H9 (cell line): ENCODE data around the gene TAF9B. TPM values are rescaled to one million over a fixed set of nuclear protein-coding genes. Genes with fewer than 3 reads are reported as not detected.

Source experiments
- DNase-seq: peaks from one replicate; pipeline ENCODE4 v3.0.0-alpha.2; 2017
- H2AFZ ChIP-seq: one replicate; pipeline ENCODE4 v1.6.1; 2013; ENCODE audit warnings: mild to moderate bottlenecking, low read length, control low read depth, moderate library complexity
- H2AK5ac ChIP-seq: 2 replicates; pipeline ENCODE4 v1.6.1; 2013; ENCODE audit warnings: low read length, control low read depth, mixed read lengths; ENCODE audit not compliant: insufficient read length
- H2BK120ac ChIP-seq: one replicate; pipeline ENCODE4 v1.6.1; 2013; ENCODE audit warnings: low read depth, mild to moderate bottlenecking, low read length, control low read depth, inconsistent platforms; ENCODE audit not compliant: poor library complexity, severe bottlenecking
- H2BK12ac ChIP-seq: 2 replicates; pipeline ENCODE4 v1.6.1; 2013; ENCODE audit warnings: low read length, control low read depth, mixed read lengths, low read depth; ENCODE audit not compliant: insufficient read length
- H2BK15ac ChIP-seq: 2 replicates; pipeline ENCODE4 v1.6.1; 2013; ENCODE audit warnings: low read depth, low read length, control low read depth
- H2BK20ac ChIP-seq: one replicate; pipeline ENCODE4 v1.6.1; 2013; ENCODE audit warnings: low read depth, mild to moderate bottlenecking, low read length, control low read depth, inconsistent platforms; ENCODE audit not compliant: poor library complexity, severe bottlenecking
- H2BK5ac ChIP-seq: 2 replicates; pipeline ENCODE4 v1.6.1; 2013; ENCODE audit warnings: low read length, control low read depth, mixed read lengths; ENCODE audit not compliant: insufficient read length
- H3K14ac ChIP-seq: 2 replicates; pipeline ENCODE4 v1.6.1; 2013; ENCODE audit warnings: low read length, control low read depth; ENCODE audit not compliant: insufficient read depth
- H3K18ac ChIP-seq: 2 replicates; pipeline ENCODE4 v1.6.1; 2013; ENCODE audit warnings: low read depth, mild to moderate bottlenecking, mixed read lengths, low read length, control low read depth; ENCODE audit not compliant: insufficient read length
- H3K23ac ChIP-seq: 2 replicates; pipeline ENCODE4 v1.6.1; 2013; ENCODE audit warnings: low read length, control low read depth, mixed read lengths, low read depth; ENCODE audit not compliant: insufficient read length
- H3K23me2 ChIP-seq: 2 replicates; pipeline ENCODE4 v1.6.1; 2013; ENCODE audit warnings: low read depth, mild to moderate bottlenecking, mixed read lengths, low read length, control low read depth; ENCODE audit not compliant: insufficient read length, poor library complexity, severe bottlenecking
- H3K27ac ChIP-seq: 2 replicates; pipeline ENCODE4 v1.5.1; 2013; ENCODE audit warnings: low read length, control low read depth, mixed read lengths, low read depth; ENCODE audit not compliant: insufficient read length
- H3K27me3 ChIP-seq: 2 replicates; pipeline ENCODE4 v1.6.1; 2013; ENCODE audit warnings: low read length, control low read depth, inconsistent platforms; ENCODE audit not compliant: insufficient read depth
- H3K4ac ChIP-seq: 2 replicates; pipeline ENCODE4 v1.6.1; 2013; ENCODE audit warnings: low read depth, mild to moderate bottlenecking, control low read depth, inconsistent platforms, low read length, moderate library complexity
- H3K4me1 ChIP-seq: 2 replicates; pipeline ENCODE4 v1.6.1; 2013; ENCODE audit warnings: low read length, control low read depth, inconsistent platforms; ENCODE audit not compliant: insufficient read depth
- H3K4me2 ChIP-seq: 2 replicates; pipeline ENCODE4 v1.6.1; 2013; ENCODE audit warnings: low read length, control low read depth, mixed read lengths; ENCODE audit not compliant: insufficient read length, insufficient read depth
- H3K56ac ChIP-seq: 2 replicates; pipeline ENCODE4 v1.6.1; 2013; ENCODE audit warnings: low read depth, mild to moderate bottlenecking, mixed read lengths, low read length, control low read depth; ENCODE audit not compliant: insufficient read length
- H3K79me1 ChIP-seq: 2 replicates; pipeline ENCODE4 v1.6.1; 2013; ENCODE audit warnings: low read depth, mild to moderate bottlenecking, moderate library complexity, low read length, control low read depth, inconsistent platforms; ENCODE audit not compliant: insufficient read depth, poor library complexity, severe bottlenecking
- H3K79me2 ChIP-seq: 2 replicates; pipeline ENCODE4 v1.6.1; 2013; ENCODE audit warnings: low read length, control low read depth, inconsistent platforms; ENCODE audit not compliant: insufficient read depth
- H3K9ac ChIP-seq: 2 replicates; pipeline ENCODE4 v1.6.1; 2013; ENCODE audit warnings: low read length, control low read depth, mixed read lengths; ENCODE audit not compliant: insufficient read length; ENCODE audit errors: extremely low read depth
- H3K9me3 ChIP-seq: one replicate; pipeline ENCODE4 v1.6.1; 2013; ENCODE audit warnings: low read depth, low read length, inconsistent platforms; ENCODE audit not compliant: control insufficient read depth
- H3T11ph ChIP-seq: one replicate; pipeline ENCODE4 v1.6.1; 2013; ENCODE audit warnings: mild to moderate bottlenecking, low read length, control low read depth, inconsistent platforms
- H4K20me1 ChIP-seq: one replicate; pipeline ENCODE4 v1.6.1; 2013; ENCODE audit not compliant: control insufficient read depth, insufficient read length, insufficient read depth
- H4K5ac ChIP-seq: 2 replicates; pipeline ENCODE4 v1.6.1; 2013; ENCODE audit warnings: low read depth, mild to moderate bottlenecking, mixed read lengths, low read length, control low read depth; ENCODE audit not compliant: insufficient read length
- H4K8ac ChIP-seq: replicated peaks from 2 replicates; pipeline ENCODE4 v1.6.1; 2013; ENCODE audit warnings: low read length, control low read depth, mixed read lengths, low read depth; ENCODE audit not compliant: insufficient read length
- H4K91ac ChIP-seq: 2 replicates; pipeline ENCODE4 v1.6.1; 2013; ENCODE audit warnings: low read depth, mild to moderate bottlenecking, moderate library complexity, mixed read lengths, low read length, control low read depth; ENCODE audit not compliant: insufficient read length
- H3K27ac Mint-ChIP-seq, 3 experiments: 2 replicates in 2 of 3; 3 replicates in 1 of 3; pipeline ENCODE4 v1.8.0; 2020 to 2021; ENCODE audit warnings: mixed read lengths in 3 of 3, mild to moderate bottlenecking in 1 of 3, moderate library complexity in 1 of 3
- H3K27me3 Mint-ChIP-seq: 2 replicates; pipeline ENCODE4 v1.8.0; 2021; ENCODE audit warnings: low read depth, mild to moderate bottlenecking, moderate library complexity, mixed read lengths
- H3K36me3 Mint-ChIP-seq, 3 experiments: 2 replicates in 2 of 3; 3 replicates in 1 of 3; pipeline ENCODE4 v1.8.0; 2020 to 2021; ENCODE audit warnings: low read depth in 3 of 3, mixed read lengths in 3 of 3; ENCODE audit not compliant: insufficient read depth in 1 of 3
- H3K4me1 Mint-ChIP-seq, 2 experiments: 2 replicates each; pipeline ENCODE4 v1.8.0; 2020; ENCODE audit warnings: mixed read lengths in 2 of 2
- H3K4me3 Mint-ChIP-seq, 2 experiments: 2 replicates in 1 of 2; 3 replicates in 1 of 2; pipeline ENCODE4 v1.8.0; 2020 to 2021; ENCODE audit warnings: mild to moderate bottlenecking in 2 of 2, mixed read lengths in 2 of 2, moderate library complexity in 1 of 2
- H3K9me3 Mint-ChIP-seq, 2 experiments: 2 replicates in 1 of 2; 3 replicates in 1 of 2; pipeline ENCODE4 v1.8.0; 2020; ENCODE audit warnings: mild to moderate bottlenecking in 2 of 2, mixed read lengths in 2 of 2, moderate library complexity in 1 of 2
- WGBS: extraction: QIAGEN DNeasy Blood & Tissue Kit; methylation state at CpG from one replicate; pipeline ENCODE4 v1.1.7; 2013; ENCODE audit warnings: missing lambda C conversion rate, low lambda C conversion rate, mixed read lengths; ENCODE audit not compliant: insufficient read length; ENCODE audit errors: extremely low coverage; 5-methylcytosine and 5-hydroxymethylcytosine counted together
- total RNA-seq: library from RNA; stranded (reverse); gene quantifications from 2 replicates; pipeline ENCODE4 v1.2.1, GENCODE V29; 2021
- TF ChIP-seq, protein P1 (sequence below): fragments of 200-600 bp; sonication (generic); conservative IDR thresholded peaks from 3 replicates; pipeline ENCODE4 v1.8.0; 2021; ENCODE audit warnings: antibody characterized with exemption, mild to moderate bottlenecking

TAF9B gene
- total RNA-seq, 1 experiment from 2014 or later = 34.9 TPM

DNA sequence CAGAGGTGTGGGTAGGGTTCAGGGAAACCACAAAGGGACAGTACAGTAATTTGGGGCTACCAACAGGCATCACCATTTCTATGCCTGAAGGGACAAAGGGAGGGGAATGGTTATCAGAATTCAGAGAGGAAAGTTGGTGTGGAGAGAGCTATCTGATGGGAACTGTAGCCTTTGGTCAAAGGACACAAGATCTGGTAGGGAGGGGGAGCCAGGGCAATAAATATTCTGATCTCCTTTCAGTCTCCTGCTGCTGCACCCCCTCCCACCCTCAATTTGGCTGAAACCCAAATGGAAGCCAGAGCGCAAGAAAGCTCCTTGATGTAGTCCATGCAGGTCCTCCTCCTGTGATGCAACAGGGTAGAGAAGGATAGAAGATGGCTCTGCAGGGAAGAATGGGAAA, 20.8 kb downstream of the TAF9B start:
- H3K27me3 Mint-ChIP-seq = no peaks in the 10 kb centered on the region
- H3K9me3 Mint-ChIP-seq = peaks cover 66 to 76% of the 10 kb centered on the region in 2 experiments
- DNase-seq = no peak
- WGBS = no CpG with 5 or more reads among the region's 1 CpG
- no peak overlapping the region for H2AK5ac ChIP-seq
- no peaks in the 10 kb centered on the region; a peak in 1 of 4 replicates for H3K4me1 Mint-ChIP-seq
- no peak overlapping the region for H3T11ph ChIP-seq
- no peak overlapping the region for H3K4me2 ChIP-seq
- peaks cover 62 to 92% (median 88%) of the 10 kb centered on the region in 3 experiments for H3K36me3 Mint-ChIP-seq
- no peak overlapping the region for H2BK15ac ChIP-seq
- H2BK20ac ChIP-seq = no peak overlapping the region
- no peak overlapping the region for H2AFZ ChIP-seq
- no peaks in the 10 kb centered on the region for H3K27me3 ChIP-seq
- H2BK5ac ChIP-seq = no peak overlapping the region
- no peak overlapping the region for H3K56ac ChIP-seq
- H3K9me3 ChIP-seq = peaks cover 25% of the 10 kb centered on the region
- H3K23ac ChIP-seq = no peak overlapping the region
- no peaks in the 10 kb centered on the region for H3K23me2 ChIP-seq
- H3K4me3 Mint-ChIP-seq = no peak overlapping the region
- 0 out of 2 replicates have a peak, but pooled peaks cover 2% of the 10 kb centered on the region for H3K79me2 ChIP-seq
- TF ChIP-seq, protein P1, sequence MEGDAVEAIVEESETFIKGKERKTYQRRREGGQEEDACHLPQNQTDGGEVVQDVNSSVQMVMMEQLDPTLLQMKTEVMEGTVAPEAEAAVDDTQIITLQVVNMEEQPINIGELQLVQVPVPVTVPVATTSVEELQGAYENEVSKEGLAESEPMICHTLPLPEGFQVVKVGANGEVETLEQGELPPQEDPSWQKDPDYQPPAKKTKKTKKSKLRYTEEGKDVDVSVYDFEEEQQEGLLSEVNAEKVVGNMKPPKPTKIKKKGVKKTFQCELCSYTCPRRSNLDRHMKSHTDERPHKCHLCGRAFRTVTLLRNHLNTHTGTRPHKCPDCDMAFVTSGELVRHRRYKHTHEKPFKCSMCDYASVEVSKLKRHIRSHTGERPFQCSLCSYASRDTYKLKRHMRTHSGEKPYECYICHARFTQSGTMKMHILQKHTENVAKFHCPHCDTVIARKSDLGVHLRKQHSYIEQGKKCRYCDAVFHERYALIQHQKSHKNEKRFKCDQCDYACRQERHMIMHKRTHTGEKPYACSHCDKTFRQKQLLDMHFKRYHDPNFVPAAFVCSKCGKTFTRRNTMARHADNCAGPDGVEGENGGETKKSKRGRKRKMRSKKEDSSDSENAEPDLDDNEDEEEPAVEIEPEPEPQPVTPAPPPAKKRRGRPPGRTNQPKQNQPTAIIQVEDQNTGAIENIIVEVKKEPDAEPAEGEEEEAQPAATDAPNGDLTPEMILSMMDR = no peak
- no peak overlapping the region for H2BK12ac ChIP-seq
- H3K18ac ChIP-seq = no peak overlapping the region
- no peaks in the 10 kb centered on the region for H3K79me1 ChIP-seq
- peaks cover 2% of the 10 kb centered on the region for H4K20me1 ChIP-seq
- peak overlapping the region in 1 of 3 experiments; percentile 12; a peak in 1 of 7 replicates for H3K27ac Mint-ChIP-seq
- no peak overlapping the region for H2BK120ac ChIP-seq
- no peak overlapping the region for H3K4ac ChIP-seq
- H4K5ac ChIP-seq = no peak overlapping the region
- no peak overlapping the region for H4K8ac ChIP-seq
- no peak overlapping the region for H3K14ac ChIP-seq
- no peak overlapping the region for H4K91ac ChIP-seq
- H3K4me1 ChIP-seq = no peaks in the 10 kb centered on the region
- no peak overlapping the region for H3K27ac ChIP-seq
- H3K9ac ChIP-seq = no peak overlapping the region
